NCI-H128 (cell line): ENCODE results near the gene DOCK3.
A peak's percentile ranks its signal among the peaks of the same experiment; 100 is the strongest.

Source experiments
- DNase-seq: peaks from one replicate; lab custom pipeline; 2025; ENCODE audit not compliant: unreplicated experiment; lab: John Stamatoyannopoulos, UW

Gene DOCK3, protein sequence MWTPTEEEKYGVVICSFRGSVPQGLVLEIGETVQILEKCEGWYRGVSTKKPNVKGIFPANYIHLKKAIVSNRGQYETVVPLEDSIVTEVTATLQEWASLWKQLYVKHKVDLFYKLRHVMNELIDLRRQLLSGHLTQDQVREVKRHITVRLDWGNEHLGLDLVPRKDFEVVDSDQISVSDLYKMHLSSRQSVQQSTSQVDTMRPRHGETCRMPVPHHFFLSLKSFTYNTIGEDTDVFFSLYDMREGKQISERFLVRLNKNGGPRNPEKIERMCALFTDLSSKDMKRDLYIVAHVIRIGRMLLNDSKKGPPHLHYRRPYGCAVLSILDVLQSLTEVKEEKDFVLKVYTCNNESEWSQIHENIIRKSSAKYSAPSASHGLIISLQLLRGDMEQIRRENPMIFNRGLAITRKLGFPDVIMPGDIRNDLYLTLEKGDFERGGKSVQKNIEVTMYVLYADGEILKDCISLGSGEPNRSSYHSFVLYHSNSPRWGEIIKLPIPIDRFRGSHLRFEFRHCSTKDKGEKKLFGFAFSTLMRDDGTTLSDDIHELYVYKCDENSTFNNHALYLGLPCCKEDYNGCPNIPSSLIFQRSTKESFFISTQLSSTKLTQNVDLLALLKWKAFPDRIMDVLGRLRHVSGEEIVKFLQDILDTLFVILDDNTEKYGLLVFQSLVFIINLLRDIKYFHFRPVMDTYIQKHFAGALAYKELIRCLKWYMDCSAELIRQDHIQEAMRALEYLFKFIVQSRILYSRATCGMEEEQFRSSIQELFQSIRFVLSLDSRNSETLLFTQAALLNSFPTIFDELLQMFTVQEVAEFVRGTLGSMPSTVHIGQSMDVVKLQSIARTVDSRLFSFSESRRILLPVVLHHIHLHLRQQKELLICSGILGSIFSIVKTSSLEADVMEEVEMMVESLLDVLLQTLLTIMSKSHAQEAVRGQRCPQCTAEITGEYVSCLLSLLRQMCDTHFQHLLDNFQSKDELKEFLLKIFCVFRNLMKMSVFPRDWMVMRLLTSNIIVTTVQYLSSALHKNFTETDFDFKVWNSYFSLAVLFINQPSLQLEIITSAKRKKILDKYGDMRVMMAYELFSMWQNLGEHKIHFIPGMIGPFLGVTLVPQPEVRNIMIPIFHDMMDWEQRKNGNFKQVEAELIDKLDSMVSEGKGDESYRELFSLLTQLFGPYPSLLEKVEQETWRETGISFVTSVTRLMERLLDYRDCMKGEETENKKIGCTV (N-terminal part only)

DNA sequence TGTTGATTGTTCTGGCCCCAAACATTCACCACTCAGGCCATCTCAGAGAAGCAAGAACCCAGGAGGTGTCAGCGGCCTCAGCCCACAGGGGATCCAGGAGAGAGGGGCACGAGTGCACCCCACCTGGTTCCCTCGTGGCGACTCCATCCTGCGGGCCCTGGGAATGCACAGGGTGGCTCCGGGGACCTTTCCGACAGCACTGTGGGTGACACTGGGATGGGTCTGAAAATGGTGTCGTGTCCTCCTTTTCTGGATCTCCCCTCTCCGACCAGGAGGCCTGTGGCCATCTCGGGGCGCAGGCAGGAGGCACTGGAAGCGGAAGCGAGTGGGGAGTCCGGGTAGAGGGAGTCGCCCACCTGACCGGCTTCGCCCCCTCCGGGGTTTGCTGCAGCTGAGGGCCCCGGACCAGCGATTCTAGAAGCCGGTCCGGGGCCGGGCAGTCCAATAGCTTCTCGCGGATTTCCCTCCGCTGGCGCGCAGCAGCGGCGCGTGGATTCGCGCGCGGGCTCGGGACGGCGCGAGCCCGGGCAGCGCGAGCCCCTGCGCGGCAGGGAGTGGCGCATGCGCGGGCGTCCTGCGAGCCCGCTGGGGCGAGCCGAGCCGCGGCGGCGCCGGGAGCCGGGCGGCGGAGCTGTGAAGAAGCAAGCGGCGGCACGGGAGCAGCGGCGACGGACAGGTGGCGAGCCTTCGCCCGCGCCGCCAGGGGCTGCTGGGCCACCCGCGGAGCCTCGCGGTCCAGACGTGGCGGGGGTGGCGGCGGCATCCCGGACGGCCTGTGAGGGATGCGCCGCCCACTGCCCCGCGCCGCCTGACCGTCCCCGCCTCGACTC is at the start of gene DOCK3:
Gene DOCK3 (plus strand): TSS at position 579 of the 830 bp plus-strand sequence. CDS start 337 bp downstream, outside the sequence.
- DNase-seq, result peak; percentile 29

DNA sequence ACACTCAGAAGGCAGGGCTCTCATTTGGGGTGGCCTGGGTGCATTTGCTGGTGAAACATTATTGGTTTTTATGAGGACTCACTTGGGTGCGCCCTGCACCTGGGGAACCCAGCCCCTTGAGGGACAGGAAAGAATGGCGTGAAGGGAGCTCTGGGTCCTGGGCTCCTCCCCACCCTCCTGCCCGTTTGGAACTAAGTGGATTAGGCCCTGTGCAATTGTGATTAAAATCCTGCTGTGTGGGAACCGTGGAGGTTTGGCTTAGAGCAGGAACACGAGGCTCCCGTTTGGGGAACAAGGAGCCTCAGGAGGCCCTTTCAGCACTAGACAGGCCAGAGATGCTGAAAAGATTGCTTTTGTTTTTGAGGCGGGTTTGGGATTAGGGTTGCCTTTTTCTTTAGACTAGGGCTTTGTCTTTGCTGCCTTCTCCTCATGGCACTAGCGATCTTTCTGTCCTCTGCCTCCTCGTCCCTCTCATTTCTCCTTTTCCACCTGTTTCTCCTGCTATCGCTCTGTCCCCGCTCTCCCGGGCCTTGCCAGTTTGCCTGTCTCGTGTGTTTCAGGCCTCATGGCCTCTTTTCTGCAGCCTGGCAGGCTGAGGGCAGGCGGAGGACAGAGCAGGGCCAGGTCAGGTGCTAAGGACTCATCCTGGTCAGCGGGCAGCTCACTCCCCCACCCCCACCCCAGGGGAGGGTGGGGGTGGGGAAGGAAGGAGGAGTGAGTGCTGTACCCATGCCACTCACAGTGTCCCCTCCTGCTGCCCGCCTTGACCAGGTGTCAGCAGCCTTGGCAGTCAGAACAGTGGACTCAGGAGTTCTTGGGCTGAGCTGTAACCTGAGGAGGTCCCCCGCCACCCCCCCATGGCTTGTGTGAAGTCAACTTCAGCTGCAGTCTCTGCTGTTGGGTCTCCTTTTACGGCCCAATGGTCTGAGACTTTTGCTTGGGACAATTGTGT is 49.2 kb upstream of the DOCK3 start:
- DNase-seq, result no peak

DNA sequence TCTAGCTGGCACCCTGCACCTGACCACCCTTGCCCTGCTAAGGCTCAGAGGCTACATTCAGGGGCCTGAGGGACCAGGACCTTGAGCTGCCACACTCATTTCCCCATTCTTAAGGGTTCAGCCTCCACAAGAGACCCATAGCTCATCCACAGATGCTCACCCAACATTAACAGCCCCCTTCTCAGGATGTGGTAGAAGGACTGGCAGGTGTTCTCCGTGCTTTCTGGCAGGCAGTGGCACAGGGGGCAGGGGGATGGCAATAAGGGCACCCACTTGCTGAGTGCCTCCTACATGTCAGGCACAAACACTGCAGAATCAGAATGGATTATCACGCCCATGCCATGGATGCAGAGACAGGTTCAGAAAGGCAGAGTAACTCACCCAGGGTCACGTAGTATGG is 48.3 kb upstream of the DOCK3 start:
- no peak for DNase-seq

DNA sequence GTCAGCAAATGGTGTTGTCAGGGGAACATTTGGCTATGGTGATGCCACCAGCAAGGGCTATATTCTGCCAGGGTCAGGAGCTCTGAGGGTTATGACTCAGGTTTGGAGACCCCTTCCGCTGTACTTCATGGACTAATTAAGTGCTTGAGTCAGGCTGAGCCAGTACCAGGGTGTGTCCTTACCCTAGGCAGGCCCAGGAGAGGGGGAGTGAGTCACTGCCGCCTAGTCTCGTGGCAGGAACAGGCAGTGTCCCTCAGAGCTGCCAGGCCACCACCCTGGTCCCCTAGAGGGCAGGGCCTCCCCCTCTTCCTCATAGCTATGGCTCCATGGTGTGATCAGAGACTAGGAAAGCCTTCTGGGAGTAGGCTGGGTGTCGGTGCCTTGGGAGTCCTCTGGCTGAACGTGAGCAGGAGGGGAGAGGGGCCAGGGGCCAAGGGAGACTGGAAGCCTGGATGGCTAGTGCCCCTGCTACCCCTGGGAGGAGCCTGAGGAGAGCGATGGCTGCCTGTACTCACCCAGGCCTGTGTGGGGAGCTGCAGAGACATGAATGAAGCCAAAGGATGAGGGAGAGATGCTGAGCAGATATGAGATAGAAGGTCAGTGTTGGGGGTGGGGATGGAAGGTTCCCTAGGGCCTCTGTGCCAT is 47.2 kb upstream of the DOCK3 start:
- DNase-seq, result no peak

DNA sequence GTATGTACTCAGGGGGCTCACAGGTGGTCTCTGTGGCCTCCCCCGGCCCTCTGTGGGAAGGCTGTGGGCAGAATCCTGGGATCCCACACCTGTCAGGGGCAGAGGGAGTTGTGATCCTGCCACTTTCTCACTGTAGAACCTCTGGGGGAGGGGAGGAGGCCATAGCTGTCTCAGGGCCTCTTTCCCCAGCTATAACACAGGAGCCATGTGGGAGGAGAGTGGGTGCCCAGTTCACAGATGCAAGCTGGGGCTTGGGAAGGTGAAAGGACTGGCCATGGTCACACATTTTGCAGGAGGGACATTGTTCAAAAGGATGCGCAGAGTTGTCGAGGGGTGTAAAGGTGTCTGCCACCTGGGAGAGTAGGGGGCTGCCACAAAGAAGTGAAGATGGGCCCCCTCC is 46.1 kb upstream of the DOCK3 start:
- DNase-seq, result no peak

DNA sequence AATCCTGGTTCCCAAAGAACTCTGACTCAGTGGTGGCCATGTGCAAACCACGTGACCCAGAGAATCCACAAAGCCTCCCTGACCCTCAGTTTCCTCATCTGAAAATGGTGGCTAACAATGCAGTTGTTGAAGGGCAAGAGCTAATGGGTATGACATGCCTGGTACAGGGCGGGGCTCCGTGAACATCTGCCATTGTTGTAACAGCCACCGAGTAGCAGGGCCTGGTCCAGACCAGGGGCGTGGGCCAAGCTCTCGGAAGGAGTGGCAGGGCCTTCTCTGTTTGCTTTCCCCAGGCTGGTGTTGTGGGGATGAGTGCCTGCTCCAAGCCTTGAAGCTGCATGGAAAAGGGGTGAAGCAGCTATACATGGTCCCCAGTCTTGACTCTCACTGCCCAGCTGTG is 44.3 kb upstream of the DOCK3 start:
- no peak for DNase-seq

DNA sequence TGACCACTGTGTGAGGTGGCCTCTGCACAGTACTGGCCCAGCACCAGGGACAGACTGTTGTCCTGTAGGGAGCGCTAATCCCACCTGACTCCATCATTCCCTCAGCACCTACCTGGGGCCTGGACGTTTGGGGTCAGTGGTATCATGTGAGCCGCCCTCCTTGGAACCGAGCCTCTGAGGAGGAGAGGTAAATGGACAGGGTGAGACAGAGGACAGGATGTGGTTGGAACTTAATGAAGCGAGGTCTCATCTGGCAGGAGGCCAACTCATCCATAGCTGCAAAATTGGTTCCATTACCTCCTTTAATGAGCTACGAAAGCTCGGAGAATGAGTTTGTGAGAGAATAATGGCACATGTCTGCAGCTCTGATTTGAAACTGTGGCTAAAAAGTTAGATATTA is 43.9 kb upstream of the DOCK3 start:
- peak; percentile 58 for DNase-seq

DNA sequence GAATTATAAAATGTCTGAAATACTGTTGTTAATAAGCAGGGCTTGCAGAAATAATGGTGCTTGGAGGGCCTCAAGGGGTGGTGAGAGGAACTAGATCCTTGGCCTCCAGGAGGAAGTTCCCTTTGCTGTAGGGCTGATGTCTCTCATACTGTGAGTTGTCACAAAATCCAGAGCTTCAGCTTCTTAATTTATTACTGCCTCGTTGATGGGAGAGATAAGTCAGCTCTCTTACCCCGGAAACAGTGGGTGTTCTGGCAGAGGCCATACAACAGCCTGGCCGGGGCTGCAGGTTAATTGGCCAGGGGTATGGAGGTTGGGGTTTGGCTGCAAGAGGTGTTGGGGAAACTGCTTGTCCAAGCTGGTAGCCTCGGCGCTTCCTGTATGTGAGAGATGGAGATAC is 42.3 kb upstream of the DOCK3 start:
- DNase-seq, result no peak

DNA sequence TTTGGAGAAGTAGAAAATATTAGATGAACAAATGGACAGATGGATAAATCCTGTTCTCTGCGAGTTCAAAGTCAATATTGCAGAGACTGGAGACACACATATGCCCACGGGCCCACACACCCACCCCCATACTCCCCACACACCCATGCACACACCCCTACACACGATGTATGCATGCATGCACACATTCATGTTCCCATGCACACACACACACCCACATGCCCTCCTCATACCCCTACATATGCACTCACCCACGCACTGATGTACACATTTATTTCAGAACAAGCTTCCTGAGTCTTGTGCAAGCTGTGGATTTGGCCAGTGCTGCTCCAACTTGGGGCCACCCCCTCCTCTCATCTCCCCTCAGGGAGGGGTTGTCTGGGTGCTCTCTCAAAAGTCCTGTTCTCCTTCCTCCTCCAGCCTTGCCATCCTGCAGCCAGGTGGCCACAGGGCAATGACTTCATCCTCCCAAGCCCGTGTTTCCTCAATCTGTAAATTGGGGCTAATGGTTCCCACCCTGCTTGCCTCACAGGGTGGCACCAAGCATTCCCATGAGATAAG is 41.4 kb upstream of the DOCK3 start:
- no peak for DNase-seq

DNA sequence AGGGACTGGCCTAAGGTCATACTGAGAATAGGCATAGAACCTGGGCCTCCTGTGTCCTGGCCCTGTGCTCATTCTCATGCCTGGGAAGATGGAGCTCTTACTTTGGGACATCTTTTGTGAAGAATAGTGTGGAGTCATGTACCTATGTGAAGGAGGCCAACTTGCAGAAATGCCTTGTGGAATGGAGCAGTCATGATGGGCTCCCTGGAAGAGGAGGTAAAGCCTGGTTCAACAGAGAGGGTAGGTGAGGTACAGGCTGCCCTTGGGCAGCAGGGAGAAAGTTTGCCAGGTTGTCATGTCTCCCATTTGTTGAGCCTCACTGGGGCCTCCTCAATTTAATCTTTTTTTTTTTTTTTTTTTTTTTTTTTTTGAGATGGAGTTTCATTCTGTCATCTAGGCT is 39.7 kb upstream of the DOCK3 start:
- DNase-seq, result no peak

DNA sequence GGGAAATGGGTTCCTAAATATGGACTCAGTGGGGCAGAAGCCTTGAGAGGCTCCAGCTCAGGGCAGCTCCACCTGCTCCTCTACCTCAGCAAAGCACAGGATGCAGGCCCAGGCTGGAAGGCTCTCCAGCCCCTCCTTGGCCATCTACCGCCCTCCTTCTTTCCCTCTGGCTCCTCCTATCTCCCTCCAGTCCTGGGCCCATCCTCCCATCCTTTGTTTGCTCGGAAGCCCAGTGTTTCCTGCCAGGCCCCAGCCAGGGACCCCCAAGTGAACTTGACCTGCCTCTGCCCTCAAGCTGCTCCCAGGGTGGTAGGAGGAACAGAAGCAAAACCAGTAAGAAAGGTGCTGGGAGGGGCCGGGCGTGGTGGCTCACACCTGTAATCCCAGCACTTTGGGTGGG is 37.7 kb upstream of the DOCK3 start:
- DNase-seq, result no peak

DNA sequence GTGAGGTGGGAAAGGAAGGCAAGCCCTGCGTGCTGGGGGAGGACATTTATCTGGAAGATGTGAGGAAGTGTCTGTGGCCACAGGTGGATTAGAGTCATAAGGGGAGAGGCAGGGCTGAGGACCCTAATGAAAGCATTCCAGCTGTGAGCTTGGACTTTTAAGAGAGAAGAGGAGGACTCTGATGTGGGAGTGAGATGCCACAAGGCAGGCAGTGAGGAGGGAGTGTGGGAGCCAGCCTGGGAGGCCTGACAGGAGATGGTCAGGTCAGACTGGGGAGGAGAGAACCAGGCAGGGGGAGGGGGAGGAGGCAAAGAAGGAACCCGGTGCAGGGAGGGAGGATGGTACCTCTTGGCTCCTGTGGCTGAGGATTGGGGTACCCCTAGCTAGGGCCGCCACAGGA is 36.8 kb upstream of the DOCK3 start:
- no peak for DNase-seq

DNA sequence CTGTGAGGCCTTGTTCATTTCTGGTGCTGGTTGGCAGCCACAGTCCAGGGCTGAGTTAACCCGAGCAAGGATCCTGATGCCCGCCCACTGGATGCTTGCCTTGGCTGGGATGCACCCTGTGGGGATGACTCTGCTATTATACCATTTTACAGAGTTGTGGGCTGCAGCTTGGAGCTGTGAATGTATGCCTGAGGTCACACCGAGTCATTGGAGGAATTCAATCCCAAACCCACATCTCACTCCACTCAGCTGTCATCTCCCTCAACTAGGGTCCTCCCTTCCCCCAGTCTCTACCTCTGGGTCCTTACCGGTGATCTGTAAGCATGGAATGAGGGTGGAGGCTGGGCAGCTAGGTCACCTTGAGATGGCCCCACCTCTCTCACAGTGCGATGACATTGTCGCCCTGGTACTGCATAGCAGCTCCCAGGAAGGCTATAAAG is 35.7 kb upstream of the DOCK3 start:
- no peak for DNase-seq

DNA sequence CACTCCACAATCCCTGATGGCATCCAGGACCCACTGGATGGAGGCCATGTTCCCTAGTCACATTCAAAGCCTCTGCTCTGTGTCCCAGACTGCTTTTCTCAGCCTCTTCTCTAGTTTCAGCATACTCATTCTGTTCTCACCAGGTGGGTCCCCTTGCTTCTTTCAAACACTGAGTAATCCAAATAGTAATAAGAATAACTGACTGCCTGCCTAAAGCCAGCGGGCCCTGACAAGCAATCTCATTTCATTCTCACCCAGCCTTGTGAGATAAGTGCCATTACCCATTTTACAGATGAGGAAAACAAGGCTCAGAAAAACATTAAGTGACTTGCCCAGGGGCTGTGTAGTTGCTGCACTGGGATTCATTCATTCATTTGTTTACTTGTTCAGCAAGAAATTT is 32.3 kb upstream of the DOCK3 start:
- DNase-seq, result no peak

DNA sequence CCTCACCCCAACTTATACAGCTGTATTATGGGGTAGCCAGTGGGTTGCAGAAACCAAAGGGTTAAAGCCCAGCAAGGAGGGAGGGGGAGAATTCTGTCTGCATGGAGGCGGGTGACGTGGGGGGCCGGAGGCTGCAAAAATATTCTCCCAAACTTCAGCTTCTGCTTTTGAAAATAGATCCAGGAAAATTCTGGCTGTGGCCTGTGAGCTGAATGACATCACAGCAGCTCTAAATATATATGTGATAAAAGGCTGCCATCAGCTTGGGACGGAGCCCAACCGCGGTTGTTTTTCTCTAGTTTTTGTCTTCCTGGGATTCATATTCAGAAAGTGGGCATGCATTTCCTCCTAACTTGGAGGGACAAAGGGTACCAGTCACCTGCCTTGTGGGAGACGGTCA is 30.2 kb upstream of the DOCK3 start:
- no peak for DNase-seq

DNA sequence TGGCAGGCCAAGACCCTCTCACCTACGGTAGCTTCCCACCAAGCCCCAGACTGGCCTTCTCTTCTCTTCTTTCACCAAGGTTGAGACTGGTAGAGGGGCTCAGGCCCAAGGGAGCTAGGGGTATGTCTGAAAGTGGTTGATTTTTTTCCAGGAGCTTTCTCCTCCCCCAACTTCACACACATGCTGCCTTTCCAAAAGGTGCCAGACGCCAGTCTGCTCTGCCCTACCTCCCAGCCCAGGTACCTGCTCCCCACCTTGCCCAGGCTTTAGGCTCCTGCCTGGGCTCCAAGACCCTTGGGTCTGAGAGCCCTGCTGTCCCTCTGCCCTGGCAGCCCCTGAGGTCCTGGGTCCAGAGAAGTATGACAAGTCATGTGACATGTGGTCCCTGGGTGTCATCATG is 29.3 kb upstream of the DOCK3 start:
- DNase-seq, result no peak

DNA sequence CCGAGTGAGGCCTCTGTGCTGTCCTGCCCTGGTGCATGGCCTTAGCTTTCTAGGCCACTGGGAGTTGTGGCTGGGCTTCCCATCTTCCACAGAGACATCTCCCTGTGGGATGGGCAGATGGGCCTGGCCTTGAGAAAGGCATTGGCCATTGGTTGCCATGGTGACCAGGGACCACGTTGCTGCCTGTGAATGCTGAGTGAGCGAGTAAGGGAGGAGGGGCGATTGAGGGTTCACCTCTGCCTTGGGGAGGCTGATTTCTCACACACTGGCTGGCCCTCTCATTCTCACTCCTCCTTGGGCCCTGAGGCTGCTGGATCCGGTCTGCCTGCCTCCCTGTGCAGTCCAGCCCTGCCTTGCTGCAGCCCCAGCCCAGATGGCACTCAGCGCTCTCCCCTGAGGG is 26.4 kb upstream of the DOCK3 start:
- no peak for DNase-seq

DNA sequence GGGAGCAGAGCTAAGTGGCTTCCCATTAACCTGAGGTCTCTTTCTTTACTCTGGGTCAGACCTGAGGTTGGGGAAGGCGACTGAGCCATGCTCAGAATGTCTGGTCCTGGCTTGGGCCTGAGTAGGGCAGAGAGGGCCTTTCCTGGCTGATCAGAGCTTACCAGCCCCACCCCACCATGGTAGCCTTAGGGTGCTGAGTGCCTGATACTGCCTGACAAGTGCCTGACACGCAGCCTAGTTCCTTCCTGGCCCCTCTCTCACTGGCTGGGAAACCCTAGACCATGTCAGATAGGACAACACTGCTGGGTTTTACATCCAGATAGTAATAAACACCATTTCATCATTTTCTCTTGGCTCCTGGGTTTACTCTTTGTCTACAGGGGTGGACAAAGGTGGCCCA is 25.8 kb upstream of the DOCK3 start:
- no peak for DNase-seq

DNA sequence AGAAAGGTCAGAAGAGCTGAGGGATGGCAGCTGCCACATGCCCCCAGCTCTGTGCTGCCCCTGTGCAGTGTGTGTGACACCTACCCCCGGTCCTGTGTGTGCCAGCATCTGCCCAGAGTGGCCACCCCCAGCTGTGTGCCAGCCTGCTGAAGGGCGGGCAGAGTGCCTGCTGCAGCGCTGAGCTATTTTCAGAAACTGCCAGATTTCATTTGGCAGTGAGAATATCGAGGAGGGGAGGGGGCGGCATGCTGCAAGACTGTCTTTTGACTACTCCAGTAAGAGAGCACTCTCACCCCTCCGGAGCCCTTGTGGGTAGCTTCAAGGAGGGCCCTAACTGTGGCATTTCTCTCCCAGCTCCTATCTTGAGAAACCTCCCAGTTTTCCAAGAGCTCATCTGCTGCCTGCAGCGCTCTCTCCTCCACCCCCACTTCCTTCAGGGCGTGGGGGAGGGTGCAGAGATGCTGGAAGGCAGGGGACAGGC is 25.2 kb upstream of the DOCK3 start:
- DNase-seq, result no peak
